HepG2 (cell line): Measurements from ENCODE around the gene STUB1. TPM values are rescaled to one million over a fixed set of nuclear protein-coding genes. Genes with fewer than 3 reads are reported as not detected.
A peak's percentile ranks its signal among the peaks of the same experiment; 100 is the strongest.

Source experiments
- AGO2 ChIP-seq: fragments of 200-400 bp; formaldehyde crosslinking; optimal IDR thresholded peaks from 2 replicates; pipeline ENCODE3; 2017; ENCODE audit warnings: mild to moderate bottlenecking, low read depth, low read length, moderate library complexity
- CHCHD3 ChIP-seq: sonication (generic); formaldehyde crosslinking; IDR thresholded peaks from 2 replicates; pipeline ENCODE4 v1.8.0; 2022; ENCODE audit warnings: mild to moderate bottlenecking, missing genetic modification reagents, moderate library complexity
- CHD4 ChIP-seq: fragments of 200-600 bp; sonication (generic); IDR thresholded peaks from 2 replicates; pipeline ENCODE4 v1.7.0; 2017; ENCODE audit warnings: mild to moderate bottlenecking, low read length, borderline replicate concordance
- GABPA ChIP-seq, 2 experiments: IDR thresholded peaks; 2 replicates each; pipeline ENCODE4 v1.6.1; 2011 to 2016; ENCODE audit warnings: low read depth in 2 of 2, low read length in 1 of 2, missing biosample characterization in 1 of 2, missing genetic modification characterization in 1 of 2
- HOXD1 ChIP-seq: sonication (generic); formaldehyde crosslinking; IDR thresholded peaks from 2 replicates; pipeline ENCODE4 v1.5.0; 2020; ENCODE audit warnings: missing genetic modification reagents
- MEF2D ChIP-seq: sonication (generic); formaldehyde crosslinking; IDR thresholded peaks from 2 replicates; pipeline ENCODE4 v1.5.1; 2020; ENCODE audit warnings: mild to moderate bottlenecking, missing genetic modification reagents
- MEIS2 ChIP-seq: sonication (generic); formaldehyde crosslinking; IDR thresholded peaks from 2 replicates; pipeline ENCODE4 v1.9.0; 2021; ENCODE audit warnings: mild to moderate bottlenecking, missing genetic modification reagents
- NFKB2 ChIP-seq: sonication (generic); formaldehyde crosslinking; IDR thresholded peaks from 2 replicates; pipeline ENCODE4 v1.4.0; 2020; ENCODE audit warnings: missing genetic modification reagents, borderline replicate concordance
- NFYB ChIP-seq: sonication (generic); formaldehyde crosslinking; IDR thresholded peaks from 2 replicates; pipeline ENCODE4 v1.4.0; 2020; ENCODE audit warnings: missing genetic modification reagents
- NONO ChIP-seq, 2 experiments: fragments of 450-650 bp in 1 of 2; sonication (generic) in 1 of 2; formaldehyde crosslinking in 1 of 2; IDR thresholded peaks in 1 of 2; conservative IDR thresholded peaks in 1 of 2; 2 replicates each; pipeline versions ENCODE4 v1.6.1 to v1.8.0; 2017 to 2022; ENCODE audit warnings: mild to moderate bottlenecking in 1 of 2, missing genetic modification reagents in 1 of 2, moderate library complexity in 1 of 2
- NR2F2 ChIP-seq: IDR thresholded peaks from 2 replicates; pipeline ENCODE4 v1.6.1; 2012; ENCODE audit warnings: low read depth, inconsistent platforms, borderline replicate concordance
- PPARG ChIP-seq: conservative IDR thresholded peaks from 2 replicates; pipeline ENCODE4 v1.6.1; 2016; ENCODE audit warnings: missing biosample characterization, missing genetic modification reagents
- SMYD3 ChIP-seq: sonication (generic); formaldehyde crosslinking; IDR thresholded peaks from 2 replicates; pipeline ENCODE4 v1.8.1; 2023; ENCODE audit warnings: mild to moderate bottlenecking, missing genetic modification reagents
- SP2 ChIP-seq: sonication (generic); formaldehyde crosslinking; IDR thresholded peaks from 2 replicates; pipeline ENCODE4 v1.5.1; 2020; ENCODE audit warnings: mild to moderate bottlenecking, missing genetic modification reagents
- SP4 ChIP-seq: sonication (generic); formaldehyde crosslinking; IDR thresholded peaks from 2 replicates; pipeline ENCODE4 v1.8.1; 2023; ENCODE audit warnings: mild to moderate bottlenecking, missing genetic modification reagents
- ZC3H13 ChIP-seq: sonication (generic); formaldehyde crosslinking; IDR thresholded peaks from 2 replicates; pipeline ENCODE4 v1.8.1; 2023; ENCODE audit warnings: mild to moderate bottlenecking, missing genetic modification reagents, moderate library complexity
- ZFP36L2 ChIP-seq: sonication (generic); formaldehyde crosslinking; IDR thresholded peaks from 2 replicates; pipeline ENCODE4 v1.4.0; 2020; ENCODE audit warnings: missing genetic modification reagents
- ZNF24 ChIP-seq: fragments of 450-650 bp; IDR thresholded peaks from 2 replicates; pipeline ENCODE4 v1.6.1; 2017; ENCODE audit warnings: antibody characterized with exemption, mild to moderate bottlenecking
- ZNF274 ChIP-seq: sonication (generic); formaldehyde crosslinking; IDR thresholded peaks from 2 replicates; pipeline ENCODE4 v1.5.1; 2020; ENCODE audit warnings: mild to moderate bottlenecking, missing genetic modification reagents
- ZNF431 ChIP-seq: sonication (generic); formaldehyde crosslinking; IDR thresholded peaks from 2 replicates; pipeline ENCODE4 v1.9.0; 2022; ENCODE audit warnings: missing genetic modification reagents, low read depth, mild to moderate bottlenecking, borderline replicate concordance
- ZNF460 ChIP-seq: sonication (generic); formaldehyde crosslinking; IDR thresholded peaks from 2 replicates; pipeline ENCODE4 v1.5.1; 2020; ENCODE audit warnings: missing genetic modification reagents, mild to moderate bottlenecking, borderline replicate concordance
- ZNF644 ChIP-seq: IDR thresholded peaks from 2 replicates; pipeline ENCODE4 v1.6.1; 2016; ENCODE audit warnings: low read depth
- polyA plus RNA-seq, 8 experiments: library from polyadenylated mRNA; depleted of rRNA in 3 of 8; stranded (reverse) in 7 of 8; unstranded in 1 of 8; fragments of >200 nt; fragmentation: Illumina TruSeq in 4 of 8; extraction: Trizol in 4 of 8; gene quantifications; 2 replicates each; pipeline versions ENCODE4 v1.2.1 to v1.2.3, GENCODE V29; 2011 to 2016; ENCODE audit warnings: low read depth in 4 of 8, missing spikeins in 1 of 8, mixed read lengths in 1 of 8; ENCODE audit not compliant: insufficient read depth in 1 of 8
- total RNA-seq, 5 experiments: library from RNA; depleted of rRNA; stranded (reverse); fragments of >200 nt; fragmentation: Illumina TruSeq; extraction: Trizol; gene quantifications; 2 replicates each; pipeline ENCODE4 v1.2.3, GENCODE V29; 2016; ENCODE audit warnings: low read depth in 1 of 5
- TF ChIP-seq, protein P1 (sequence below): sonication (generic); formaldehyde crosslinking; IDR thresholded peaks from 2 replicates; pipeline ENCODE4 v1.4.0; 2020; ENCODE audit warnings: missing genetic modification reagents
- TF ChIP-seq, protein P2 (sequence below): sonication (generic); formaldehyde crosslinking; IDR thresholded peaks from 2 replicates; pipeline ENCODE4 v1.4.0; 2020; ENCODE audit warnings: missing genetic modification reagents
- TF ChIP-seq, protein P3 (sequence below): sonication (generic); formaldehyde crosslinking; IDR thresholded peaks from 2 replicates; pipeline ENCODE4 v1.4.0; 2020; ENCODE audit warnings: missing genetic modification reagents, borderline replicate concordance
- TF ChIP-seq, protein P4 (sequence below): sonication (generic); formaldehyde crosslinking; IDR thresholded peaks from 2 replicates; pipeline ENCODE4 v1.5.0; 2020; ENCODE audit warnings: missing genetic modification reagents

Gene STUB1
- total and polyA plus RNA-seq, 2 of the 13 experiments (the other 11 are each of a cell fraction or from before 2014, with no cell fraction given): 52.9 to 78.2 TPM

DNA sequence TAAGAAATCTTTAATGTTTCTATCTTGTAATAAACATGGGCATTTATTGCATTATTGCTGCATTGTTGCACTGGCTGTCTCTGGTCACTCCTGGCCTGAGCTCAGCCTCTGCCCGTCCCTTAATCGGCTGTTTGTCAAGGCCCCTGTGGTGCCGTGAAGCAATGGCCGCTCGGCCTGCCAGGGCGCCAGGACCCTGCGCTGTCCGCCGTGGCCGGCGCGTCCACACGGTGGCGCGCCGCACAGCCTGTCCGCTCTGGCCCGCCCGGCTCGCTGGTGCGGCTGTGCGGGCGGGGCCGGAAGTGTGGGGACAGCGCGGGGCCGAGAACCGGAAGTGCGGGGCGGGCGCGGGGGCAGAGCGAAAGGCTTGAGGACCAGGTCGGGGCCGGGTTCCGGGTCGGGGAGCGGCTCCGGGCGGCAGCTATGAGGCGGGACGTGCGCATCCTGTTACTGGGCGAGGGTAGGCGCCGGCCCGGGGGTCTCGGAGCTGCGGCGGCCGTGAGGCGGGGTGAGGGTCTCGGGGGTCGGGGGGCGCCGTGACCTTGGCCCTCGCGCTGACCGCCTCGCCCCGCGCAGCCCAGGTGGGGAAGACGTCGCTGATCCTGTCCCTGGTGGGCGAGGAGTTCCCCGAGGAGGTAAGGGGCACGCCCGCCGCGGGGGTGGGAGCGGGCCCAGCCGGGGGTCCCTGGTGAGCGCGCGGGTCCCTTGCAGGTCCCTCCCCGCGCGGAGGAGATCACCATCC, 12.3 kb upstream of the STUB1 start, which contains the start of gene RHOT2 (continued):
- TF ChIP-seq, protein P1, sequence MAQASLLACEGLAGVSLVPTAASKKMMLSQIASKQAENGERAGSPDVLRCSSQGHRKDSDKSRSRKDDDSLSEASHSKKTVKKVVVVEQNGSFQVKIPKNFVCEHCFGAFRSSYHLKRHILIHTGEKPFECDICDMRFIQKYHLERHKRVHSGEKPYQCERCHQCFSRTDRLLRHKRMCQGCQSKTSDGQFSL (CRISPR knock-in tag): peak; percentile 59; the same call in 1 of the 2 replicates
- TF ChIP-seq PPARG: peak; percentile 77
- no peak for TF ChIP-seq SMYD3 (CRISPR knock-in tag)
- TF ChIP-seq MEF2D: no peak
- TF ChIP-seq, protein P2, sequence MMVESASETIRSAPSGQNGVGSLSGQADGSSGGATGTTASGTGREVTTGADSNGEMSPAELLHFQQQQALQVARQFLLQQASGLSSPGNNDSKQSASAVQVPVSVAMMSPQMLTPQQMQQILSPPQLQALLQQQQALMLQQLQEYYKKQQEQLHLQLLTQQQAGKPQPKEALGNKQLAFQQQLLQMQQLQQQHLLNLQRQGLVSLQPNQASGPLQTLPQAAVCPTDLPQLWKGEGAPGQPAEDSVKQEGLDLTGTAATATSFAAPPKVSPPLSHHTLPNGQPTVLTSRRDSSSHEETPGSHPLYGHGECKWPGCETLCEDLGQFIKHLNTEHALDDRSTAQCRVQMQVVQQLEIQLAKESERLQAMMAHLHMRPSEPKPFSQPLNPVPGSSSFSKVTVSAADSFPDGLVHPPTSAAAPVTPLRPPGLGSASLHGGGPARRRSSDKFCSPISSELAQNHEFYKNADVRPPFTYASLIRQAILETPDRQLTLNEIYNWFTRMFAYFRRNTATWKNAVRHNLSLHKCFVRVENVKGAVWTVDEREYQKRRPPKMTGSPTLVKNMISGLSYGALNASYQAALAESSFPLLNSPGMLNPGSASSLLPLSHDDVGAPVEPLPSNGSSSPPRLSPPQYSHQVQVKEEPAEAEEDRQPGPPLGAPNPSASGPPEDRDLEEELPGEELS (CRISPR knock-in tag): 0 out of 2 replicates have a peak, but pooled peaks have one; percentile 31
- 0 out of 2 replicates have a peak, but pooled peaks have one; percentile 23 for TF ChIP-seq CHCHD3
- peak; percentile 65 for TF ChIP-seq ZC3H13
- TF ChIP-seq NFKB2 (CRISPR knock-in tag): no peak; the same call in 1 of the 2 replicates
- TF ChIP-seq, protein P3, sequence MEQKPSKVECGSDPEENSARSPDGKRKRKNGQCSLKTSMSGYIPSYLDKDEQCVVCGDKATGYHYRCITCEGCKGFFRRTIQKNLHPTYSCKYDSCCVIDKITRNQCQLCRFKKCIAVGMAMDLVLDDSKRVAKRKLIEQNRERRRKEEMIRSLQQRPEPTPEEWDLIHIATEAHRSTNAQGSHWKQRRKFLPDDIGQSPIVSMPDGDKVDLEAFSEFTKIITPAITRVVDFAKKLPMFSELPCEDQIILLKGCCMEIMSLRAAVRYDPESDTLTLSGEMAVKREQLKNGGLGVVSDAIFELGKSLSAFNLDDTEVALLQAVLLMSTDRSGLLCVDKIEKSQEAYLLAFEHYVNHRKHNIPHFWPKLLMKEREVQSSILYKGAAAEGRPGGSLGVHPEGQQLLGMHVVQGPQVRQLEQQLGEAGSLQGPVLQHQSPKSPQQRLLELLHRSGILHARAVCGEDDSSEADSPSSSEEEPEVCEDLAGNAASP (CRISPR knock-in tag): 0 out of 2 replicates have a peak, but pooled peaks have one; percentile 25
- TF ChIP-seq ZFP36L2: no peak
- peak; percentile 78 for TF ChIP-seq SP2
- TF ChIP-seq NONO (IDR thresholded peaks at IDR 0.05): no peak
- peak; percentile 99 for TF ChIP-seq NONO (CRISPR knock-in tag; conservative IDR thresholded peaks at IDR 0.05)
- TF ChIP-seq MEIS2: peak; percentile 73; the same call in 1 of the 2 replicates
- no peak for TF ChIP-seq CHD4
- 0 out of 2 replicates have a peak, but pooled peaks have one; percentile 7 for TF ChIP-seq NFYB (CRISPR knock-in tag)
- TF ChIP-seq AGO2: peak; percentile 39
- TF ChIP-seq HOXD1 (CRISPR knock-in tag): peak; percentile 20; the same call in 1 of the 2 replicates
- TF ChIP-seq ZNF24: no peak
- peak; percentile 78; the same call in 1 of the 2 replicates for TF ChIP-seq SP4
- peak; percentile 98 for TF ChIP-seq GABPA (IDR thresholded peaks at IDR 0.05; ENCODE audit: low read depth, low read length)
- peak; percentile 88 for TF ChIP-seq GABPA (CRISPR knock-in tag; IDR thresholded peaks at IDR 0.05; ENCODE audit: low read depth)
- TF ChIP-seq ZNF431 (CRISPR knock-in tag): peak; percentile 60; the same call in 1 of the 2 replicates
- TF ChIP-seq ZNF460: no peak
- TF ChIP-seq, protein P4, sequence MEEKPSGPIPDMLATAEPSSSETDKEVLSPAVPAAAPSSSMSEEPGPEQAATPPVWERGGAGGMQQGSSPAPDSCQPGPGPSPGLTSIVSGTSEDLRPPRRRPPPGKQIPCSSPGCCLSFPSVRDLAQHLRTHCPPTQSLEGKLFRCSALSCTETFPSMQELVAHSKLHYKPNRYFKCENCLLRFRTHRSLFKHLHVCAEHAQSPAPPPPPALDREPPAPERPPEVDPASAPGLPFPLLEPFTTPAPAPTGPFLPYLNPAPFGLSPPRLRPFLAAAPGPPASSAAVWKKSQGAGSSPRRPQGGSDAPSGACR (CRISPR knock-in tag): no peak
- TF ChIP-seq NR2F2: no peak; the same call in 1 of the 2 replicates
- no peak for TF ChIP-seq ZNF644 (CRISPR knock-in tag)
- 0 out of 2 replicates have a peak, but pooled peaks have one; percentile 41 for TF ChIP-seq ZNF274 (CRISPR knock-in tag)
